AG10803 (cell line): ENCODE measurements around the gene PRR14L.

Experiments
- DNase-seq: peaks from one replicate; pipeline ENCODE4 v3.0.0; 2010; ENCODE audit warnings: low read depth
- H3K4me3 ChIP-seq: 2 replicates; pipeline ENCODE4 v1.5.1; 2011; ENCODE audit warnings: mild to moderate bottlenecking, low read length, control low read depth
- TF ChIP-seq, protein P1 (sequence below): conservative IDR thresholded peaks from 2 replicates; pipeline ENCODE4 v1.5.1; 2011; ENCODE audit warnings: mild to moderate bottlenecking, low read length, control low read depth, inconsistent platforms

Gene PRR14L

DNA sequence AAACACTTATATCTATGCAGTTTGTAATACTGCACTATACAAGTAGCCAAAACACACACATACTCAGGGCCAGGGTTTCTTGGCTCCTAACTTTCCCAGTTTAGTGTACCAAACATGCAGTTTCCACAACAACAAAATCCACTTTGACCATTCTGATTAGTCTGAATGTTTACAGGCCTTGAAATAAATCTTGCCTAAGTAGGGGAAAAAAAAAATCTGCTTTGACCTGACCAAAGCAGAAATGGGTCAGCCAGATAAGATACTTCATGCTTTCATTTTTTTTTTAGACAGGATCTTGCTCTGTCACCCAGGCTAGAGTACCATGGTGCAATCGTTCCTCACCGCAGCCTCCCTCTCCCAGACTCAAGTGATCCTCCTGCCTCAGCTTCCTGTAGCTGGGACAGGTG is 10.1 kb downstream of the PRR14L start:
- no peak for DNase-seq
- H3K4me3 ChIP-seq: no peak overlapping the region
- TF ChIP-seq, protein P1, sequence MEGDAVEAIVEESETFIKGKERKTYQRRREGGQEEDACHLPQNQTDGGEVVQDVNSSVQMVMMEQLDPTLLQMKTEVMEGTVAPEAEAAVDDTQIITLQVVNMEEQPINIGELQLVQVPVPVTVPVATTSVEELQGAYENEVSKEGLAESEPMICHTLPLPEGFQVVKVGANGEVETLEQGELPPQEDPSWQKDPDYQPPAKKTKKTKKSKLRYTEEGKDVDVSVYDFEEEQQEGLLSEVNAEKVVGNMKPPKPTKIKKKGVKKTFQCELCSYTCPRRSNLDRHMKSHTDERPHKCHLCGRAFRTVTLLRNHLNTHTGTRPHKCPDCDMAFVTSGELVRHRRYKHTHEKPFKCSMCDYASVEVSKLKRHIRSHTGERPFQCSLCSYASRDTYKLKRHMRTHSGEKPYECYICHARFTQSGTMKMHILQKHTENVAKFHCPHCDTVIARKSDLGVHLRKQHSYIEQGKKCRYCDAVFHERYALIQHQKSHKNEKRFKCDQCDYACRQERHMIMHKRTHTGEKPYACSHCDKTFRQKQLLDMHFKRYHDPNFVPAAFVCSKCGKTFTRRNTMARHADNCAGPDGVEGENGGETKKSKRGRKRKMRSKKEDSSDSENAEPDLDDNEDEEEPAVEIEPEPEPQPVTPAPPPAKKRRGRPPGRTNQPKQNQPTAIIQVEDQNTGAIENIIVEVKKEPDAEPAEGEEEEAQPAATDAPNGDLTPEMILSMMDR: no peak

GRCh38 chr22:31738566-31738965 is 11.4 kb downstream of the PRR14L start:
- no peak for DNase-seq
- H3K4me3 ChIP-seq: no peak overlapping the region
- TF ChIP-seq, protein P1: peak; percentile 12; the same call in 1 of the 2 replicates

DNA sequence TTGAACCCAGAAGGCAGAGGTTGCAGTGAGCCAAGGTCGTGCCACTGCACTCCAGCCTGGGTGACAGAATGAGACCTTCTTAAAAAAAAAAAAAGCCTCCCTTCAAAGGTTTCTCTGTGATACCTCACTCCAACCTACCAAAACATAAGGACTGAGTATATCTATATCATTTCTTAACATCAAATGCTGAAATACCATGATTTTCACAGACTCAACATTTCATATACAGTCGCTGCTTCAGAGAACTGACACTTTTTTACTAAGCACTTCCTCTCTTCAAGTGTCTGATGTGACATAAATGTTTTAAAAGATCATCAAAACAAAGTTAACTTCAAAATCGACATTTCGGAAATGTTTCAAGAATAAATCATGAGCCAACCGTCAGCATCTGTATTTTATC is 12.0 kb downstream of the PRR14L start:
- TF ChIP-seq, protein P1: no peak
- no peak for DNase-seq
- no peak overlapping the region for H3K4me3 ChIP-seq

- TF ChIP-seq, protein P1: no peak
- H3K4me3 ChIP-seq: no peak overlapping the region
- DNase-seq: no peak
Observed at GRCh38 chr22:31736458-31736857, 13.5 kb downstream of the PRR14L start.

GRCh38 chr22:31734512-31734911 is 15.4 kb downstream of the PRR14L start:
- DNase-seq: peak; percentile 75
- no peak overlapping the region for H3K4me3 ChIP-seq
- TF ChIP-seq, protein P1: no peak

DNA sequence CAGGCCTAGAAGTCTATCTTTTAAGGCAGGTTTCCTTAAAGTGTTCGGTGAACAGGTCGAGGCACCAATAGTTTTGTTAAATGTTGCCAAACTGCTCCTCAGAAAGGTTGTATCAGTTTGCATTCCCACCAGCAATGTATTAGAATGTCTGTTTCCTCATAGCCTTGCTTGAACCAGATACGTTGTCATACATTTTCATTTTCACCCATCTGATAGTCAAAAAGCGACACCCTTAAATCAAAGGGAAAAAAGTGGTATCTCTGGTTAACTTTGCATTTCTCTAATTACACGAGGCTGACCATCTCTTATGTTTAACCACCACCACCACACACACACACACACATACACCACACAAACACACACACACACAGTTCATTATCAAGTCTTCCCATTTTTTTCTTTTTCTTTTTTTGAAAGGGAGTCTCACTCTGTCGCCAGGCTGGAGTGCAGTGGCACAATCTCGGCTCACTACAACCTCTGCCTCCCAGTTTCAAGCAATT is 16.3 kb downstream of the PRR14L start:
- DNase-seq: no peak
- TF ChIP-seq, protein P1: no peak
- no peak overlapping the region for H3K4me3 ChIP-seq

DNA sequence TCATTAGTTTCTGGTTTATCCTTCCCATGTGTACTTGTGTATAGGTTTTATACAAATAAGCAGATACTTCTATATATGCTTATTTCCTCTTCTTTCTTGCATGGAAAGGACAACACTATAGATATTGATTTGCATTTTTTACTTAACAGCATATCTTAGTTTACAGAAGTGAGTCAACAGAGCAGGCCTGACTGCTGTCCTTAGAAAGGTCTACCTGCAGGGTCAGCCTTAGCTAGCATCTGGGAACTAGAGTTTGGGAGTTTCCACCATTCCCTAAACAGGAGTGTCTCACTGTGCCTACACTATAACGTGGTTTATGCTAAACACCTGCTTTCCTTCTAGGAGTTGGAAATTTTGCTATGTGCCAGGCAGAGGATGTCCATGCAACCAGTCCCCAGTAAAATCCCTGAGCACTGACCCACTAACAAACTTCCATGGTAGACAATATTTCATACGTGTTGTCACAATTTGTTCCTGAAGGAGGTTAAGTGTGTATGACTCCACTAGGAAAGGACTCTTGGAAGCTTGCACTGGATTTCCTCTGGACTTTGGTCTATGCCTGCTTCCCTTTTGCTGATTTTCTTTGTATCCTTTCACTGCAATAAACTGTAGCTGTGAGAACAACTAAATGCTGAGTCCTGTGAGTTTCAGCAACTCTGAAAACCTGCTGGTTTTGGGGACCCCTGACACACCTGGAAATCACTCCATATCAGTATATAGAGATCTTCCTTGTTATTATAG is 17.7 kb downstream of the PRR14L start:
- no peak for DNase-seq
- TF ChIP-seq, protein P1: no peak

More for the DNA sequence above, 17.7 kb downstream of the PRR14L start:
- no peak overlapping the region for H3K4me3 ChIP-seq
